Measurements from ENCODE around the gene TRABD2B. TPM values are rescaled to one million over a fixed set of nuclear protein-coding genes. Genes with fewer than 3 reads are reported as not detected.

Gene TRABD2B
- total and polyA plus RNA-seq, 11 donors: 0.31 to 1.1 (median 0.80) TPM

- H3K27ac ChIP-seq: no peak overlapping the region
- peaks cover 0 to 7% (median 0%) of the 10 kb centered on the region in 12 donors for H3K4me1 ChIP-seq
- peaks cover 0 to 16% (median 3%) of the 10 kb centered on the region in 12 donors for H3K9me3 ChIP-seq
- WGBS, 4 donors: 76 to 90% (median 86%) methylated on average over 6 of the region's 6 CpGs
- no peak overlapping the region for H3K4me3 ChIP-seq
- H3K36me3 ChIP-seq: no peaks in the 10 kb centered on the region
- intact Hi-C loops (cut with DNase I): no loop called here
- no peaks in the 10 kb centered on the region for H3K27me3 ChIP-seq
- ATAC-seq (no peak), DNase-seq (no peak)
- no peak for TF ChIP-seq CTCF (IDR thresholded peaks at IDR 0.05)
- no peak for TF ChIP-seq POLR2A (IDR thresholded peaks at IDR 0.05)
Measured at GRCh38 chr1:47865881-47866535, 131.2 kb downstream of the TRABD2B start.

- no peak overlapping the region for H3K4me3 ChIP-seq
- H3K4me1 ChIP-seq: no peaks in the 10 kb centered on the region
- no peak overlapping the region for H3K27ac ChIP-seq
- intact Hi-C loops (cut with DNase I): loop anchor here in 1 of 10 donors (10.0 kb wide), 1 partner anchor 56 kb away; no protein-coding TSS in a partner anchor
- no peaks in the 10 kb centered on the region for H3K36me3 ChIP-seq
- peaks cover 0 to 16% (median 3%) of the 10 kb centered on the region in 12 donors for H3K9me3 ChIP-seq
- DNase-seq (no peak), ATAC-seq (no peak)
- H3K27me3 ChIP-seq: no peaks in the 10 kb centered on the region
- TF ChIP-seq CTCF (IDR thresholded peaks at IDR 0.05) (no peak), POLR2A (IDR thresholded peaks at IDR 0.05) (no peak)
- WGBS, 4 donors: 58 to 90% (median 67%) methylated on average over 3 of the region's 3 CpGs
Measured at GRCh38 chr1:47859092-47859743, 138.0 kb downstream of the TRABD2B start.

DNA sequence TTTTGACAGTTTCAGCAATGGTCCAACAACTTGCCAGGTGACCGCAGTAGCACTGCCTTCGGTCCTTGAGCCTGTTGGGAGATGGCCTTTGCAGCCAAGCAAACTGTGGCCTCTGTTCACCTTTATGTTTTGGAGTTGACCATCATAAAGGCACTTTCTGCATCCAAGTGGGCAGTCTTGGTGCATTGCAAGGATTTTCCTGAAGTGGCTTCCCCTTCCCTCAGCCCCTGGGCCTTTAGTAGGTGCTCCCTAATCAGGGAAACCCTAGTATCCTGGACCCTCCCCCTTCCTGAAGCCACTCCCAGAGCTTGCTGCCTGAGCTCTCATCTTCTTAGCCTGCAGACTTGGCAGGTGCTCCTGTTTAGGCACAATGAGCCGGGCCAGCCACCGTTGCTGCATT is 140.2 kb downstream of the TRABD2B start:
- Histone ChIP-seq H3K36me3 (no peaks in the 10 kb centered on the region), H3K27me3 (no peaks in the 10 kb centered on the region), H3K9me3 (peaks cover 0 to 9% (median 3%) of the 10 kb centered on the region in 12 donors), H3K4me1 (no peaks in the 10 kb centered on the region), H3K4me3 (no peak overlapping the region), H3K27ac (no peak overlapping the region)
- 90 to 96% (median 94%) methylated on average over 4 of the region's 4 CpGs for WGBS, 4 donors
- DNase-seq (no peak), ATAC-seq (no peak)
- TF ChIP-seq CTCF (IDR thresholded peaks at IDR 0.05) (no peak), POLR2A (IDR thresholded peaks at IDR 0.05) (no peak)
- intact Hi-C loops (cut with DNase I): loop anchor here in 1 of 10 donors (10.0 kb wide), 1 partner anchor 58 kb away; no protein-coding TSS in a partner anchor

DNA sequence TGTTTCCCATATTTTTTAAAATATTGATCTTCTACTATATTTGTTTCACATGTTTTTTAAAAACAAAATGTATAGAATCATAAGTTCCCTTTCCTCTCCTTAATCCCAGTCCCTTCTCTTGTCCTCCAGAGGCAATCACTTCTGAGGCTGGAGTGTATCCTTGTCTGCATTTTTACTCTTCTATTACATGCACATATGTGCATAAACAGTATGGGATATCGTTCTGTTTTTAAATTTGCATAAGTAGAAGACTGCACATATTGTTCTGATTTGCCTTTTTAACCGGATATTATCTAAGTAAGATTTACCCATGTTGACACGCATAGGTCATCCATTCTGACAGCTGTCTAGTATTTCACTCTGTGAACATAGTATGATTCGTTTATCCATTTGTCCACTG is 142.0 kb downstream of the TRABD2B start:
- ATAC-seq: no peak
- Histone ChIP-seq H3K27ac (no peak overlapping the region), H3K9me3 (no peaks in the 10 kb centered on the region), H3K4me3 (no peak overlapping the region), H3K27me3 (no peaks in the 10 kb centered on the region), H3K36me3 (no peaks in the 10 kb centered on the region), H3K4me1 (no peaks in the 10 kb centered on the region)
- no peak for DNase-seq
- intact Hi-C loops (cut with DNase I): loop anchor here in 1 of 10 donors (10.0 kb wide), 1 partner anchor 60 kb away; no protein-coding TSS in a partner anchor
- 66 to 96% (median 77%) methylated on average over 4 of the region's 4 CpGs for WGBS, 4 donors
- TF ChIP-seq CTCF (IDR thresholded peaks at IDR 0.05) (no peak), POLR2A (IDR thresholded peaks at IDR 0.05) (no peak)
